Liver (tissue), 9 donors: ENCODE results near the gene MYO6. TPM values are rescaled to one million over a fixed set of nuclear protein-coding genes. Genes with fewer than 3 reads are reported as not detected.

Experiments
- DNase-seq: peaks from one replicate; pipeline ENCODE4 v3.0.0-alpha.2; 2017; ENCODE audit warnings: low spot score
- H3K27ac ChIP-seq, 2 donors: one replicate each; pipeline ENCODE4 v1.7.0; 2013; ENCODE audit warnings: inconsistent platforms in 2 of 2, low read length in 2 of 2, control low read depth in 1 of 2, low read depth in 1 of 2, mild to moderate bottlenecking in 1 of 2
- H3K27me3 ChIP-seq, 4 donors: one replicate each; pipeline versions ENCODE4 v1.6.1 to v1.7.0; 2013; ENCODE audit warnings: low read length in 3 of 4, inconsistent platforms in 1 of 4, mild to moderate bottlenecking in 1 of 4, moderate library complexity in 1 of 4; ENCODE audit not compliant: control insufficient read depth in 4 of 4, insufficient read depth in 4 of 4
- H3K36me3 ChIP-seq, 4 donors: one replicate each; pipeline versions ENCODE4 v1.6.1 to v1.7.0; 2013; ENCODE audit warnings: low read length in 3 of 4, mild to moderate bottlenecking in 3 of 4, low read depth in 1 of 4, moderate library complexity in 1 of 4; ENCODE audit not compliant: control insufficient read depth in 4 of 4, insufficient read depth in 3 of 4
- H3K4me1 ChIP-seq, 4 donors: one replicate each; pipeline versions ENCODE4 v1.6.1 to v1.7.0; 2013; ENCODE audit warnings: low read length in 3 of 4, mild to moderate bottlenecking in 3 of 4, moderate library complexity in 1 of 4; ENCODE audit not compliant: control insufficient read depth in 4 of 4, insufficient read depth in 4 of 4
- H3K4me3 ChIP-seq, 3 donors: one replicate each; pipeline versions ENCODE4 v1.6.1 to v1.7.0; 2013; ENCODE audit warnings: low read length in 3 of 3, control low read depth in 1 of 3, low read depth in 1 of 3, mild to moderate bottlenecking in 1 of 3
- H3K9ac ChIP-seq, 2 donors: one replicate each; pipeline ENCODE4 v1.7.0; 2013; ENCODE audit warnings: low read length in 2 of 2, mild to moderate bottlenecking in 2 of 2, moderate library complexity in 2 of 2, control low read depth in 1 of 2, low read depth in 1 of 2
- H3K9me3 ChIP-seq, 4 donors: one replicate each; pipeline versions ENCODE4 v1.6.1 to v1.7.0; 2013; ENCODE audit warnings: low read length in 3 of 4; ENCODE audit not compliant: control insufficient read depth in 4 of 4
- EGR1 ChIP-seq, 2 donors: IDR thresholded peaks; 2 replicates each; pipeline ENCODE4 v1.6.1; 2016 to 2018; ENCODE audit warnings: antibody characterized with exemption in 2 of 2, low read depth in 2 of 2
- FOXA1 ChIP-seq: IDR thresholded peaks from 2 replicates; pipeline ENCODE4 v1.6.1; 2016; ENCODE audit warnings: antibody characterized with exemption
- FOXA2 ChIP-seq: IDR thresholded peaks from 2 replicates; pipeline ENCODE4 v1.6.1; 2016; ENCODE audit warnings: antibody characterized with exemption
- GABPA ChIP-seq, 2 donors: IDR thresholded peaks in 1 of 2; conservative IDR thresholded peaks in 1 of 2; 2 replicates each; pipeline ENCODE4 v1.6.1; 2016; ENCODE audit warnings: antibody characterized with exemption in 2 of 2, mild to moderate bottlenecking in 1 of 2, moderate library complexity in 1 of 2
- HNF4A ChIP-seq, 2 donors: conservative IDR thresholded peaks; 2 replicates each; pipeline ENCODE4 v1.6.1; 2016; ENCODE audit warnings: antibody characterized with exemption in 2 of 2, mild to moderate bottlenecking in 2 of 2
- HNF4G ChIP-seq: IDR thresholded peaks from 2 replicates; pipeline ENCODE4 v1.6.1; 2016; ENCODE audit warnings: antibody characterized with exemption
- JUND ChIP-seq, 2 donors: IDR thresholded peaks; 2 replicates each; pipeline ENCODE4 v1.6.1; 2016; ENCODE audit warnings: antibody characterized with exemption in 2 of 2
- NR2F2 ChIP-seq: IDR thresholded peaks from 2 replicates; pipeline ENCODE4 v1.6.1; 2016; ENCODE audit warnings: antibody characterized with exemption
- RAD21 ChIP-seq, 2 donors: IDR thresholded peaks; 2 replicates each; pipeline ENCODE4 v1.6.1; 2016; ENCODE audit warnings: antibody characterized with exemption in 2 of 2, mild to moderate bottlenecking in 2 of 2
- RXRA ChIP-seq, 2 donors: IDR thresholded peaks; 2 replicates each; pipeline ENCODE4 v1.6.1; 2017 to 2018; ENCODE audit warnings: antibody characterized with exemption in 2 of 2, mild to moderate bottlenecking in 1 of 2
- SP1 ChIP-seq: IDR thresholded peaks from 2 replicates; pipeline ENCODE4 v1.6.1; 2018; ENCODE audit warnings: antibody characterized with exemption, mild to moderate bottlenecking
- TAF1 ChIP-seq: conservative IDR thresholded peaks from 2 replicates; pipeline ENCODE4 v1.6.1; 2016; ENCODE audit warnings: antibody characterized with exemption, mild to moderate bottlenecking
- WGBS: extraction: QIAGEN DNeasy Blood & Tissue Kit; methylation state at CpG from one replicate; pipeline ENCODE4 v1.1.7; 2013; 5-methylcytosine and 5-hydroxymethylcytosine counted together
- polyA plus RNA-seq, 2 donors: library from polyadenylated mRNA; stranded (reverse) in 1 of 2; unstranded in 1 of 2; fragments of 200-250 nt in 1 of 2; fragments of >200 nt in 1 of 2; fragmentation: Nextera tagmentation in 1 of 2; extraction: Ambion mirVana in 1 of 2; gene quantifications; one replicate each; pipeline versions ENCODE4 v1.2.1 to v1.2.3, GENCODE V29; 2013 to 2015
- total RNA-seq, 2 donors: library from RNA; depleted of rRNA; stranded (reverse); fragments of >200 nt; gene quantifications; one replicate each; pipeline ENCODE4 v1.2.3, GENCODE V29; 2014
- TF ChIP-seq, protein P1 (sequence below): IDR thresholded peaks from 2 replicates; pipeline ENCODE4 v1.6.1; 2016; ENCODE audit warnings: antibody characterized with exemption
- TF ChIP-seq, protein P2 (sequence below): IDR thresholded peaks from 2 replicates; pipeline ENCODE4 v1.6.1; 2016; ENCODE audit warnings: antibody characterized with exemption
- TF ChIP-seq, protein P3 (sequence below): IDR thresholded peaks from 2 replicates; pipeline ENCODE4 v1.6.1; 2016; ENCODE audit warnings: antibody characterized with exemption, mild to moderate bottlenecking
- TF ChIP-seq, protein P4 (sequence below): IDR thresholded peaks from 2 replicates; pipeline ENCODE4 v1.6.1; 2016; ENCODE audit warnings: antibody characterized with exemption
- TF ChIP-seq, protein P5 (sequence below): fragments of 150-350 bp; IDR thresholded peaks from 2 replicates; pipeline ENCODE4 v1.5.1; 2017; ENCODE audit warnings: improper control_type of control experiment, low read depth, low read length; ENCODE audit not compliant: missing input control
- donor health status: healthy.
- donor health status: healthy.
- donor health status: healthy.
- donor health status: healthy.
- donor health status: healthy.

Gene MYO6
- total and polyA plus RNA-seq, 4 donors = 6.5 to 18.3 (median 12.7) TPM

DNA sequence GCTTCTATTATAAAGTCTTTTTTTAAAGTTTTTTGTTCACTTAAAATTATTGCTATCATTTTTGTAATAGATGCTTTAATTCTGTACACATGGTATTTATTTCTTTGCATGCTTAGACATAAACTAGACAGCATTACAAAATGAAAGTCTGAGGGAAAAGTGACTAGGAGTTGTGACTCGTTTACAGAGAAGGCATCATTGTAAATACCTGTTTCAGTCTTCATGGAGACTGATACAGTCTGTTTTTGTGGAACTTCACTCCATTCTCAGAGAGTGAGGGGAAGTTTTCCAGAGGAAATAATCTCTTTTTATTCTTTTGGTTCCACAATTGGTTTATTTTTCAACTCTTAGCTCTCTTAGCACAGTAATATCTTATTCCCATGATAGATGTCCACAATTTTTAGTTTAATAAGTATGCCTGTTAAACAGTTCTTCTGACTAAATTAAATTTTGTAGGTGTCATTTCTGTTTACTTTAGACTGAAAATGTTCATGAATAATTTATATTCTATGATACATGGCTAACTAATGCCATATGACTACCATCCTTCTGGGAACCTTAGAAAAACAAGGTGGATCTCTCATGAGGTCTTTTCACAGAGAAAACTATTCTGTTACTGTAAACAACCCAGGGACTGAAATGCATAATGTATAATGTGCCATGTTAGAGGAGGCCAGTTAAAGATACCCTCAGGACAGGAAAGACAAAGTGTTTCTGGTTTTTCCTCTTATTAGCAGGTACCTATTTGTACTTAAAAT, 69.2 kb downstream of the MYO6 start:
- H3K4me3 ChIP-seq = no peak overlapping the region
- H3K27ac ChIP-seq = no peak overlapping the region
- TF ChIP-seq, protein P1, sequence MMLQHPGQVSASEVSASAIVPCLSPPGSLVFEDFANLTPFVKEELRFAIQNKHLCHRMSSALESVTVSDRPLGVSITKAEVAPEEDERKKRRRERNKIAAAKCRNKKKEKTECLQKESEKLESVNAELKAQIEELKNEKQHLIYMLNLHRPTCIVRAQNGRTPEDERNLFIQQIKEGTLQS = no peak
- TF ChIP-seq NR2F2 = no peak
- TF ChIP-seq EGR1 (IDR thresholded peaks at IDR 0.05; ENCODE audit: low read depth in 2 of 2) = no peak
- no peak for TF ChIP-seq TAF1
- TF ChIP-seq, protein P2, sequence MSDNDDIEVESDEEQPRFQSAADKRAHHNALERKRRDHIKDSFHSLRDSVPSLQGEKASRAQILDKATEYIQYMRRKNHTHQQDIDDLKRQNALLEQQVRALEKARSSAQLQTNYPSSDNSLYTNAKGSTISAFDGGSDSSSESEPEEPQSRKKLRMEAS = no peak
- no peak for TF ChIP-seq HNF4A (conservative IDR thresholded peaks at IDR 0.05)
- TF ChIP-seq SP1 = no peak
- TF ChIP-seq, protein P3, sequence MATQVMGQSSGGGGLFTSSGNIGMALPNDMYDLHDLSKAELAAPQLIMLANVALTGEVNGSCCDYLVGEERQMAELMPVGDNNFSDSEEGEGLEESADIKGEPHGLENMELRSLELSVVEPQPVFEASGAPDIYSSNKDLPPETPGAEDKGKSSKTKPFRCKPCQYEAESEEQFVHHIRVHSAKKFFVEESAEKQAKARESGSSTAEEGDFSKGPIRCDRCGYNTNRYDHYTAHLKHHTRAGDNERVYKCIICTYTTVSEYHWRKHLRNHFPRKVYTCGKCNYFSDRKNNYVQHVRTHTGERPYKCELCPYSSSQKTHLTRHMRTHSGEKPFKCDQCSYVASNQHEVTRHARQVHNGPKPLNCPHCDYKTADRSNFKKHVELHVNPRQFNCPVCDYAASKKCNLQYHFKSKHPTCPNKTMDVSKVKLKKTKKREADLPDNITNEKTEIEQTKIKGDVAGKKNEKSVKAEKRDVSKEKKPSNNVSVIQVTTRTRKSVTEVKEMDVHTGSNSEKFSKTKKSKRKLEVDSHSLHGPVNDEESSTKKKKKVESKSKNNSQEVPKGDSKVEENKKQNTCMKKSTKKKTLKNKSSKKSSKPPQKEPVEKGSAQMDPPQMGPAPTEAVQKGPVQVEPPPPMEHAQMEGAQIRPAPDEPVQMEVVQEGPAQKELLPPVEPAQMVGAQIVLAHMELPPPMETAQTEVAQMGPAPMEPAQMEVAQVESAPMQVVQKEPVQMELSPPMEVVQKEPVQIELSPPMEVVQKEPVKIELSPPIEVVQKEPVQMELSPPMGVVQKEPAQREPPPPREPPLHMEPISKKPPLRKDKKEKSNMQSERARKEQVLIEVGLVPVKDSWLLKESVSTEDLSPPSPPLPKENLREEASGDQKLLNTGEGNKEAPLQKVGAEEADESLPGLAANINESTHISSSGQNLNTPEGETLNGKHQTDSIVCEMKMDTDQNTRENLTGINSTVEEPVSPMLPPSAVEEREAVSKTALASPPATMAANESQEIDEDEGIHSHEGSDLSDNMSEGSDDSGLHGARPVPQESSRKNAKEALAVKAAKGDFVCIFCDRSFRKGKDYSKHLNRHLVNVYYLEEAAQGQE = no peak
- no peak for TF ChIP-seq FOXA1
- no peak for TF ChIP-seq RXRA (IDR thresholded peaks at IDR 0.05)
- no peak for TF ChIP-seq JUND (IDR thresholded peaks at IDR 0.05)
- TF ChIP-seq HNF4G = no peak
- TF ChIP-seq, protein P4, sequence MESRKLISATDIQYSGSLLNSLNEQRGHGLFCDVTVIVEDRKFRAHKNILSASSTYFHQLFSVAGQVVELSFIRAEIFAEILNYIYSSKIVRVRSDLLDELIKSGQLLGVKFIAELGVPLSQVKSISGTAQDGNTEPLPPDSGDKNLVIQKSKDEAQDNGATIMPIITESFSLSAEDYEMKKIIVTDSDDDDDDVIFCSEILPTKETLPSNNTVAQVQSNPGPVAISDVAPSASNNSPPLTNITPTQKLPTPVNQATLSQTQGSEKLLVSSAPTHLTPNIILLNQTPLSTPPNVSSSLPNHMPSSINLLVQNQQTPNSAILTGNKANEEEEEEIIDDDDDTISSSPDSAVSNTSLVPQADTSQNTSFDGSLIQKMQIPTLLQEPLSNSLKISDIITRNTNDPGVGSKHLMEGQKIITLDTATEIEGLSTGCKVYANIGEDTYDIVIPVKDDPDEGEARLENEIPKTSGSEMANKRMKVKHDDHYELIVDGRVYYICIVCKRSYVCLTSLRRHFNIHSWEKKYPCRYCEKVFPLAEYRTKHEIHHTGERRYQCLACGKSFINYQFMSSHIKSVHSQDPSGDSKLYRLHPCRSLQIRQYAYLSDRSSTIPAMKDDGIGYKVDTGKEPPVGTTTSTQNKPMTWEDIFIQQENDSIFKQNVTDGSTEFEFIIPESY = no peak
- H3K4me1 ChIP-seq = no peaks in the 10 kb centered on the region
- WGBS = 84% methylated on average over 1 of the region's 1 CpG
- no peak for DNase-seq
- no peak overlapping the region for H3K9ac ChIP-seq
- peaks cover 0 to 8% (median 4%) of the 10 kb centered on the region in 4 donors for H3K36me3 ChIP-seq
- no peaks in the 10 kb centered on the region for H3K27me3 ChIP-seq
- no peaks in the 10 kb centered on the region for H3K9me3 ChIP-seq

DNA sequence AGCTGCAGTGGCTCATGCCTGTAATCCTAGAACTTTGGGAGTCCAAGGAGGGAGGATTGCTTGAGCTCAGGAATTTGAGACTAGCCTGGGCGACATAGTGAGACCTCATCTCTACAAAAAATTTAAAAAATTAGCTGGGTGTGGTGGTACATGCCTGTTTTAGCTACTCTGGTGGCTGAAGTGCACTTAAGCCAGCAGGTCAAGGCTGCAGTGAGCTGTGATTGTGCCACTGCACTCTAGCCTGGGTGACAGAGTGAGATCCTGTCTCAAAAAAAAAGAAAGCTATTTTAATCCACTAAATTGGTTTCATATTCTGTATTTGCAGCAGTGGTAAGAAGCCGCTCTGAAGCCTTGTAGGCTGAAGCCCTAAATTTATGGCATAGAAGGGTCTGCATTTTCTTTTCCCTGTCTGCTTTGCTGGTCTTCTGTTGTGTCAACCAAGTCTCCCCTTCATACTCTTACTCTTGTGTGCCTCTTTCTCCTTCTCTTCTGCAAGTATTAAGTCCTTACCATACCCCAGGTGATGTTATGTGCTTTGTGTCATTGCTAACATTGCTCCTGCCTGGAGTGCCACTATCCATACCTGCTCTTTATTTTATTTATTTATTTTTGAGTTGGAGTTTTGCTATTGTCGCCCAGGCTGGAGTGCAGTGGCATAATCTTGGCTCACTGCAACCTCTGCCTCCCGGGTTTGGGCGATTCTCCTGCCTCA, 70.9 kb downstream of the MYO6 start:
- H3K4me3 ChIP-seq = no peak overlapping the region
- H3K9me3 ChIP-seq = no peaks in the 10 kb centered on the region
- H3K27me3 ChIP-seq = no peaks in the 10 kb centered on the region
- H3K36me3 ChIP-seq = peaks cover 0 to 8% (median 4%) of the 10 kb centered on the region in 4 donors
- no peaks in the 10 kb centered on the region for H3K4me1 ChIP-seq
- 96% methylated on average over 5 of the region's 5 CpGs for WGBS
- no peak overlapping the region for H3K9ac ChIP-seq
- no peak for DNase-seq
- H3K27ac ChIP-seq = no peak overlapping the region
- no peak for TF ChIP-seq GABPA (IDR thresholded peaks at IDR 0.05 in 1 of 2, conservative IDR thresholded peaks at IDR 0.05 in 1 of 2)
- TF ChIP-seq, protein P1 = no peak
- no peak for TF ChIP-seq JUND (IDR thresholded peaks at IDR 0.05)
- no peak for TF ChIP-seq FOXA2
- no peak for TF ChIP-seq RAD21 (IDR thresholded peaks at IDR 0.05)
- TF ChIP-seq, protein P3 = no peak
- TF ChIP-seq, protein P2 = no peak
- no peak for TF ChIP-seq EGR1 (IDR thresholded peaks at IDR 0.05; ENCODE audit: low read depth in 2 of 2)
- no peak for TF ChIP-seq TAF1
- TF ChIP-seq HNF4G = no peak
- TF ChIP-seq, protein P5, sequence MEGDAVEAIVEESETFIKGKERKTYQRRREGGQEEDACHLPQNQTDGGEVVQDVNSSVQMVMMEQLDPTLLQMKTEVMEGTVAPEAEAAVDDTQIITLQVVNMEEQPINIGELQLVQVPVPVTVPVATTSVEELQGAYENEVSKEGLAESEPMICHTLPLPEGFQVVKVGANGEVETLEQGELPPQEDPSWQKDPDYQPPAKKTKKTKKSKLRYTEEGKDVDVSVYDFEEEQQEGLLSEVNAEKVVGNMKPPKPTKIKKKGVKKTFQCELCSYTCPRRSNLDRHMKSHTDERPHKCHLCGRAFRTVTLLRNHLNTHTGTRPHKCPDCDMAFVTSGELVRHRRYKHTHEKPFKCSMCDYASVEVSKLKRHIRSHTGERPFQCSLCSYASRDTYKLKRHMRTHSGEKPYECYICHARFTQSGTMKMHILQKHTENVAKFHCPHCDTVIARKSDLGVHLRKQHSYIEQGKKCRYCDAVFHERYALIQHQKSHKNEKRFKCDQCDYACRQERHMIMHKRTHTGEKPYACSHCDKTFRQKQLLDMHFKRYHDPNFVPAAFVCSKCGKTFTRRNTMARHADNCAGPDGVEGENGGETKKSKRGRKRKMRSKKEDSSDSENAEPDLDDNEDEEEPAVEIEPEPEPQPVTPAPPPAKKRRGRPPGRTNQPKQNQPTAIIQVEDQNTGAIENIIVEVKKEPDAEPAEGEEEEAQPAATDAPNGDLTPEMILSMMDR = no peak
- no peak for TF ChIP-seq SP1
- no peak for TF ChIP-seq HNF4A (conservative IDR thresholded peaks at IDR 0.05)
- no peak for TF ChIP-seq NR2F2
- no peak for TF ChIP-seq RXRA (IDR thresholded peaks at IDR 0.05)
